Measurements from ENCODE around the gene TACC3. TPM values are rescaled to one million over a fixed set of nuclear protein-coding genes. Genes with fewer than 3 reads are reported as not detected.

Gene TACC3
- total and polyA plus RNA-seq, 2 of the 8 experiments (the other 6 are each of a cell fraction or from before 2014, with no cell fraction given): 73.8 to 148 TPM

DNA sequence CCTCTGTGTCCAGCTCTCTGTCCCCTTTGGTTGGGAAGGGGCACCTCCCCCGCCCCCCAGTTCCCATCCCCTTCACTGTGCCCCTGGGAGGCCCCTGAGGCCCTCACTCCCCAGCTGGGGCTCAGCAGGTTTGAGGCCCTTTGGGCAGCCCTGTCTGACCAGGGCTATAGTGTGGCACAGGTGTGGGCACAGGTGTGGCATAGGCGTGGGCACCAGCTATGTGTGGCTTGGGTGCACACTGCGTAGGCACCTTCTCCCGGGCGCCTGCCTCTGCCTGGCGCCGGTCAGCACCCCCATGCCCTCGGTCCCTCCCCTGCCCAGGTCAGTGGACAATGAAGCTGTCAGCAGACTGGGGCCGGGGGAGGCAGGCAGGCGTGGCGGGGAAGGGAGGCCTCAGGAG lies 64.3 kb downstream of the TACC3 start:
- peaks cover 0 to 2% (median 0%) of the 10 kb centered on the region in 4 experiments; a peak in 2 of 7 replicates for H3K27me3 ChIP-seq (replicated peaks in 1 of 4; ENCODE audit: control insufficient read depth in 3 of 4, extremely low read depth in 1 of 4, insufficient read depth in 3 of 4, low read length in 3 of 4)
- H3K79me1 ChIP-seq (ENCODE audit: low read depth, low read length): no peaks in the 10 kb centered on the region
- H4K8ac ChIP-seq (ENCODE audit: extremely low read depth, insufficient read depth, low read length): no peak overlapping the region; the same call in 1 of the 2 replicates
- no peak for FAIRE-seq
- ChIA-PET CTCF (ENCODE audit: partially characterized antibody) (interaction anchor here (0.7 to 71.2 kb wide), 4 partner anchors 3 to 210 kb away, joined by 4 to 2507 read pairs (median 1256); partner anchors contain the start of gene FGFR3), POLR2A (ENCODE audit: partially characterized antibody) (interaction anchor here (1.4 to 17.2 kb wide), 5 partner anchors 6 to 40 kb away, joined by 3 to 170 read pairs (median 7); partner anchors contain the start of gene FGFR3)
- DNase-seq (ENCODE audit: low read depth in 1 of 2, low spot score in 2 of 2): no peak
- no peaks in the 10 kb centered on the region for H3K9me3 ChIP-seq (ENCODE audit: insufficient read depth in 2 of 2, low read depth in 1 of 2, low read length in 1 of 2)
- no peak overlapping the region for H2BK20ac ChIP-seq (ENCODE audit: low read length)
- no peak overlapping the region for H3K14ac ChIP-seq (ENCODE audit: insufficient read length)
- no peaks in the 10 kb centered on the region for H3K23me2 ChIP-seq (ENCODE audit: low read depth, low read length)
- H3K4me2 ChIP-seq (ENCODE audit: insufficient read depth in 1 of 2, low read depth in 2 of 2, low read length in 2 of 2): no peak overlapping the region
- H2BK12ac ChIP-seq (ENCODE audit: low read depth, low read length): no peak overlapping the region
- H3K18ac ChIP-seq (ENCODE audit: extremely low read depth, low read length): no peak overlapping the region
- no peak overlapping the region for H2BK15ac ChIP-seq (ENCODE audit: low read length)
- no peak overlapping the region for H3K4ac ChIP-seq (replicated peaks; ENCODE audit: insufficient read length, low read depth, low read length)
- H4K5ac ChIP-seq (ENCODE audit: insufficient read length, low read depth, low read length): no peak overlapping the region
- no peak overlapping the region for H4K91ac ChIP-seq (replicated peaks; ENCODE audit: insufficient read length, low read length)
- no peak overlapping the region for H3K56ac ChIP-seq (replicated peaks; ENCODE audit: insufficient read length, low read depth, low read length)
- H3K4me3 ChIP-seq (ENCODE audit: extremely low read depth in 1 of 4, insufficient read depth in 2 of 4, low read depth in 3 of 4, low read length in 4 of 4): no peak overlapping the region
- no peak overlapping the region for H2AK5ac ChIP-seq (ENCODE audit: low read depth, low read length)
- no peaks in the 10 kb centered on the region for H3K79me2 ChIP-seq (ENCODE audit: control insufficient read depth in 1 of 2, insufficient read depth in 2 of 2, low read length in 2 of 2)
- no peak overlapping the region for H2BK120ac ChIP-seq (replicated peaks; ENCODE audit: low read depth, low read length)
- H2BK5ac ChIP-seq (ENCODE audit: low read depth, low read length): no peak overlapping the region
- H3K36me3 ChIP-seq (ENCODE audit: control insufficient read depth in 2 of 4, insufficient read depth in 4 of 4, low read length in 3 of 4): no peaks in the 10 kb centered on the region
- no peak overlapping the region for H2AFZ ChIP-seq (ENCODE audit: low read length)
- H3K23ac ChIP-seq (ENCODE audit: insufficient read length): no peak overlapping the region
- no peaks in the 10 kb centered on the region for H4K20me1 ChIP-seq (replicated peaks in 1 of 2; ENCODE audit: control insufficient read depth in 1 of 2, insufficient read depth in 2 of 2, low read length in 2 of 2)
- 94% methylated on average over 7 of the region's 11 CpGs; no CpG with 5 or more reads in 1 of the 2 experiments for WGBS, 2 experiments (ENCODE audit: extremely low coverage in 1 of 2, insufficient coverage in 1 of 2, insufficient read length in 1 of 2, insufficient replicate concordance in 2 of 2, low coverage in 1 of 2, low lambda C conversion rate in 2 of 2, missing lambda C conversion rate in 1 of 2)
- no peak overlapping the region for H3K27ac ChIP-seq (ENCODE audit: low read depth, low read length)
- no peaks in the 10 kb centered on the region for H3K4me1 ChIP-seq (replicated peaks in 1 of 4; ENCODE audit: control insufficient read depth in 3 of 4, insufficient read depth in 4 of 4, low read length in 3 of 4)
- H3K9ac ChIP-seq (replicated peaks in 1 of 4; ENCODE audit: extremely low read depth in 1 of 4, low read depth in 3 of 4, low read length in 3 of 4): no peak overlapping the region
- TF ChIP-seq RAD21 (IDR thresholded peaks at IDR 0.05 in 1 of 2, conservative IDR thresholded peaks at IDR 0.05 in 1 of 2; ENCODE audit: low read depth in 2 of 2, low read length in 2 of 2): no peak
- TF ChIP-seq POU5F1 (IDR thresholded peaks at IDR 0.05; ENCODE audit: low read depth, low read length): no peak
- no peak for TF ChIP-seq GABPA (IDR thresholded peaks at IDR 0.05; ENCODE audit: borderline replicate concordance, insufficient read depth, low read length)
- no peak for TF ChIP-seq TEAD4 (IDR thresholded peaks at IDR 0.05; ENCODE audit: low read depth, low read length)
- no peak for TF ChIP-seq ZNF274 (IDR thresholded peaks at IDR 0.05; ENCODE audit: borderline replicate concordance, extremely low read depth, low read length)
- no peak for TF ChIP-seq SP1 (IDR thresholded peaks at IDR 0.05; ENCODE audit: low read depth, low read length)
- no peak for TF ChIP-seq SAP30 (IDR thresholded peaks at IDR 0.05; ENCODE audit: insufficient read depth, insufficient replicate concordance, low read length)
- TF ChIP-seq, protein P1, sequence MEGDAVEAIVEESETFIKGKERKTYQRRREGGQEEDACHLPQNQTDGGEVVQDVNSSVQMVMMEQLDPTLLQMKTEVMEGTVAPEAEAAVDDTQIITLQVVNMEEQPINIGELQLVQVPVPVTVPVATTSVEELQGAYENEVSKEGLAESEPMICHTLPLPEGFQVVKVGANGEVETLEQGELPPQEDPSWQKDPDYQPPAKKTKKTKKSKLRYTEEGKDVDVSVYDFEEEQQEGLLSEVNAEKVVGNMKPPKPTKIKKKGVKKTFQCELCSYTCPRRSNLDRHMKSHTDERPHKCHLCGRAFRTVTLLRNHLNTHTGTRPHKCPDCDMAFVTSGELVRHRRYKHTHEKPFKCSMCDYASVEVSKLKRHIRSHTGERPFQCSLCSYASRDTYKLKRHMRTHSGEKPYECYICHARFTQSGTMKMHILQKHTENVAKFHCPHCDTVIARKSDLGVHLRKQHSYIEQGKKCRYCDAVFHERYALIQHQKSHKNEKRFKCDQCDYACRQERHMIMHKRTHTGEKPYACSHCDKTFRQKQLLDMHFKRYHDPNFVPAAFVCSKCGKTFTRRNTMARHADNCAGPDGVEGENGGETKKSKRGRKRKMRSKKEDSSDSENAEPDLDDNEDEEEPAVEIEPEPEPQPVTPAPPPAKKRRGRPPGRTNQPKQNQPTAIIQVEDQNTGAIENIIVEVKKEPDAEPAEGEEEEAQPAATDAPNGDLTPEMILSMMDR (IDR thresholded peaks at IDR 0.05; ENCODE audit: control extremely low read depth in 1 of 3, insufficient read depth in 1 of 3, low read depth in 1 of 3, low read length in 3 of 3): no peak
- no peak for TF ChIP-seq PHF8 (conservative IDR thresholded peaks at IDR 0.05; ENCODE audit: low read depth, low read length)
- TF ChIP-seq, protein P2, sequence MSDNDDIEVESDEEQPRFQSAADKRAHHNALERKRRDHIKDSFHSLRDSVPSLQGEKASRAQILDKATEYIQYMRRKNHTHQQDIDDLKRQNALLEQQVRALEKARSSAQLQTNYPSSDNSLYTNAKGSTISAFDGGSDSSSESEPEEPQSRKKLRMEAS (IDR thresholded peaks at IDR 0.05): no peak
- TF ChIP-seq CBX5 (IDR thresholded peaks at IDR 0.05; ENCODE audit: low read depth, low read length): no peak
